Measurements from ENCODE around the gene NLRP6.
"Not testable (repeated sequence)": the region's sequence is repeated elsewhere in the genome, so short reads cannot be mapped to it uniquely, and the experiment has no call there.

Gene NLRP6

DNA sequence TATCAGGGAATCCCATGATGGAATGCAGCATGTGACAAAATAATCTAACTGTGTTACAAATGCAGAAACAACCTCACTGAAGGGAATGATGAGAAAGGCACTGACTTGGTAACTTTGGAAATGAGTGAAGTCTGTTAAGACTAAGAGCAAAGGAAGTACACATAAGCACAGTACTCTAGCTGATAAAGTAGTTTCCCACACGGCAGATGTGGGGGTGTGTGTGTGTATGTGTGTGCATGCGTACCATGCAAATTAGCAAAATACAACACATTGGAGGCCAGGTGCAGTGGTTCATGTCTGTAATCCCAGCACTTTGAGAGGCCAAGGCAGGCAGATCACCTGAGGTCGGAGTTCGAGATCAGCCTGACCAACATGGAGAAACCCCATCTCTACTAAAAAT is 16.6 kb upstream of the NLRP6 start:
- no peaks in the 10 kb centered on the region for H3K27me3 Mint-ChIP-seq
- H3K4me1 Mint-ChIP-seq, result peaks cover 5% of the 10 kb centered on the region
- H3K27ac Mint-ChIP-seq (ENCODE audit: low read depth), result no peak overlapping the region
- H3K9me3 Mint-ChIP-seq, result no peaks in the 10 kb centered on the region
- H3K4me3 Mint-ChIP-seq, result no peak overlapping the region
- DNase-seq (ENCODE audit: low spot score in 2 of 2) (no peak), ATAC-seq (replicated peaks; ENCODE audit: extremely low read depth, poor library complexity, severe bottlenecking) (no peak)
- H3K36me3 Mint-ChIP-seq (ENCODE audit: insufficient read depth), result no peaks in the 10 kb centered on the region

DNA sequence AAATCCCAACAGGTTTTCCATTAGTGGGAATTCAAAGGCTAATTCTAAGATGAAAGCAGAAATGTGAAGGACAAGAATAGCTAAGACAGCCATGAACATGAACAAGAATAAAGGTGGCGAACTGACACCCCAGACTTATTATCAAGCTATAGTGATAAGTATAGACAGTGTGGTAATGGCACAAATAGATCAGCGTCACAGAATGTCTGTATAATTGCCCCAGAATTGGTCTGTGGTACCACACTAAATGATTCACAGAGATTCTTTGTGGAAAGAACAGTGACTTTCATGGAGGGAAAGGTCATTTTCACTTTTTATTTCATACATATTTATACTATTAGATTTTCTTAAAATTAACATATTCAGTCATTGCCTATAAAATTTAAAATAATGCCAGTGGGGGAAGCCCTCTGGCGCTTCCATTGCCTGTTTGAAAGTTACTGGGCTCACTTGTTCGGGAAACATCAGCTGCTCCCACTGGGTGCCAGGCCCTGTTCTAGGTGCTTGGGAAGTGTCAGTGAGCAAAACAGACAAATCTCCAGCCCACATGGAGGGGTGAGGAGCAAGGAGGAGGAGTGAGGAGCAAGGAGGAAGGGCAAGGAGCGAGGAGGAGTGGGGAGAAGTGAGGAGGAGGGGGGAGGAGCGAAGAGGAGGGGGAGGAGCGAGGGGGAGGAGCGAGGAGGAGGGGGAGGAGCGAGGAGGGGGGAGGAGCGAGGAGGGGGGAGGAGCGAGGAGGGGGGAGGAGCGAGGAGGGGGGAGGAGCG is 11.3 kb upstream of the NLRP6 start:
- Mint-ChIP-seq H3K4me1 (peaks cover 29% of the 10 kb centered on the region), H3K27me3 (no peaks in the 10 kb centered on the region), H3K27ac (ENCODE audit: low read depth) (peak overlapping the region; percentile 95), H3K9me3 (no peaks in the 10 kb centered on the region), H3K36me3 (ENCODE audit: insufficient read depth) (peaks cover 13% of the 10 kb centered on the region), H3K4me3 (peak overlapping the region; percentile 93)
- DNase-seq (ENCODE audit: low spot score in 2 of 2) (no peak), ATAC-seq (replicated peaks; ENCODE audit: extremely low read depth, poor library complexity, severe bottlenecking) (no peak)

DNA sequence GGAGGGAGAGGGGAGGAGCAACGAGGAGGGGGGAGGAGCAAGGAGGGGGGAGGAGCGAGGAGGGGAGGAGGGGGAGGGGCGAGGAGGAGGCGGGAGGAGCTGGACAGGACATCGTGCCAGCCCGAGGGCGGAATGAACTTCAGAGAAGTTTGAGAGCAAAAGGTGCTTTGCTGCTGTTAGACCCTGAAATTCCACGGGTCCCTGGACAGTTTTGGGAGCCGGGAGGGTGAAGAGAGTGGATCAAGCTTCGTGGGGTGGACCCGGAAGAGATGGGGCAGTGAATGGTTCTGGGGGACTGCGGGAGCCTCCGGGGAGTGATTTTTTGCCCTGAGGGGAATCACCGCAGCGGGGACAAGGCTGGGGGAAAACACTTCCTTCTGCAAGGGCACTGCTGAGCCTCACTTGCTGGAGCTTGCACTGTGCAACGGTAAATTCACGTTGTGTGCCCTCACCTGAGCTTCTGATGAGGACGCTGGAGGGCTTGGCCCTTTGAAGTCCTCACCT is 10.7 kb upstream of the NLRP6 start:
- H3K9me3 Mint-ChIP-seq, result no peaks in the 10 kb centered on the region
- peaks cover 13% of the 10 kb centered on the region for H3K36me3 Mint-ChIP-seq (ENCODE audit: insufficient read depth)
- H3K4me3 Mint-ChIP-seq, result peak overlapping the region; percentile 93
- peak overlapping the region; percentile 95 for H3K27ac Mint-ChIP-seq (ENCODE audit: low read depth)
- peaks cover 29% of the 10 kb centered on the region for H3K4me1 Mint-ChIP-seq
- DNase-seq (ENCODE audit: low spot score in 2 of 2) (no peak), ATAC-seq (replicated peaks; ENCODE audit: extremely low read depth, poor library complexity, severe bottlenecking) (peak; percentile 24)
- no peaks in the 10 kb centered on the region for H3K27me3 Mint-ChIP-seq

DNA sequence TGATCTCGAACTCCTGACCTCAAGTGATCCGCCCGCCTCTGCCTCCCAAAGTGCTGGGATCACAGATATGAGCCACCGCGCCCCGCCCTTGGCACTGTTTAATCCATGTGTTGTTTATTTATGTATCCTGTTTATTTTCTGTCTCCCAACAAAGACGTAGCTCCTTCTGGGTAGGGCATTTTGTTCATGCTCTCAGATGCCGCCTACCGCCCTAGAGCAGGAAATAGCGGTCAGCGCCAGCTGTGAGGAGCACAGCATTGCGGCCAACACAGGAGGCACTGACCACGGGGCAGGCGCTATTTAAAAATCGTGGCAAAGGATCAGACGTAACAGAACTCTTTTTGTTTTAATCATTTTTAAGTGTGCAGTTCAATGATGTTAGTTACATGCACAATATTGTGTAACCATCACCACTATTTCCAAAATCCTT is 9.5 kb upstream of the NLRP6 start:
- H3K4me1 Mint-ChIP-seq, result peaks cover 29% of the 10 kb centered on the region
- peak; percentile 47 to 64 for DNase-seq (ENCODE audit: low spot score in 2 of 2)
- peak overlapping the region; percentile 95 for H3K27ac Mint-ChIP-seq (ENCODE audit: low read depth)
- peak overlapping the region; percentile 93 for H3K4me3 Mint-ChIP-seq
- peak; percentile 60 for ATAC-seq (replicated peaks; ENCODE audit: extremely low read depth, poor library complexity, severe bottlenecking)
- H3K27me3 Mint-ChIP-seq, H3K9me3 Mint-ChIP-seq: not testable (repeated sequence)
- peaks cover 13% of the 10 kb centered on the region for H3K36me3 Mint-ChIP-seq (ENCODE audit: insufficient read depth)

DNA sequence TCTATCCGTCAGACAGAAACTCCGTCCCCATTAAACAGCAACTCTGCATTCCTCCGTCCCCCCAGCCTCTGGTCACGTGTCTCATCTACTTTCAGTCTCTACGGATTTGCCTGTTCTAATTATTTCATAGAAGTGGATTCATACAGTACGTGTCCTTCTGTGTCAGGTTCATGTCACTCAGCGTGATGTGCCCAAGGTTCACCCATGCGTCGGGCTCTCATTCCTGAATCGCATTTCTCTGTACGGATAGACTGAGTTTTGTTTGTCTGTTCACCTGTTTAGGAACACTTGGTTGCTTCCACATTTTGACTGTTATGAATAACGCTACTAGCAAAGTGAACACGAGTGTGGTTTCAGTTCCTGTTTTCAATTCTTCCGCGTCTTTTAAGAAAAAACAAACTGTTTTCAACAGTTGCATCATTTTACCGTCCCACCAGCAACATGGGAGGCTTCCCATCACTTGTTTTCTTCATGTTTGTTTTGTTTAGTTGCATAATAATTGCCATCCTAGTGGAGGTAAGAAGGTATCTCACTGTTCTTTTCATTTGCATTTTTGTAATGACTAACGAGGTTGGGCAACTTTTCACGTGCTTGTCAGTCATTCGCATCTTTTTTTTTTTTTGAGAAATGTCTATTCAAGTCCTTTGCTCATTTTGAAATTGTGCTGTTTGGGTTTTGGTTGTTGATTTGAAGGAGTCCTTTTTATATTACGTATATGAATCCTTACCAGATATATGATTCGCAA is 8.9 kb upstream of the NLRP6 start:
- DNase-seq (ENCODE audit: low spot score in 2 of 2), result peak; percentile 46 to 69
- no peaks in the 10 kb centered on the region for H3K9me3 Mint-ChIP-seq

DNA sequence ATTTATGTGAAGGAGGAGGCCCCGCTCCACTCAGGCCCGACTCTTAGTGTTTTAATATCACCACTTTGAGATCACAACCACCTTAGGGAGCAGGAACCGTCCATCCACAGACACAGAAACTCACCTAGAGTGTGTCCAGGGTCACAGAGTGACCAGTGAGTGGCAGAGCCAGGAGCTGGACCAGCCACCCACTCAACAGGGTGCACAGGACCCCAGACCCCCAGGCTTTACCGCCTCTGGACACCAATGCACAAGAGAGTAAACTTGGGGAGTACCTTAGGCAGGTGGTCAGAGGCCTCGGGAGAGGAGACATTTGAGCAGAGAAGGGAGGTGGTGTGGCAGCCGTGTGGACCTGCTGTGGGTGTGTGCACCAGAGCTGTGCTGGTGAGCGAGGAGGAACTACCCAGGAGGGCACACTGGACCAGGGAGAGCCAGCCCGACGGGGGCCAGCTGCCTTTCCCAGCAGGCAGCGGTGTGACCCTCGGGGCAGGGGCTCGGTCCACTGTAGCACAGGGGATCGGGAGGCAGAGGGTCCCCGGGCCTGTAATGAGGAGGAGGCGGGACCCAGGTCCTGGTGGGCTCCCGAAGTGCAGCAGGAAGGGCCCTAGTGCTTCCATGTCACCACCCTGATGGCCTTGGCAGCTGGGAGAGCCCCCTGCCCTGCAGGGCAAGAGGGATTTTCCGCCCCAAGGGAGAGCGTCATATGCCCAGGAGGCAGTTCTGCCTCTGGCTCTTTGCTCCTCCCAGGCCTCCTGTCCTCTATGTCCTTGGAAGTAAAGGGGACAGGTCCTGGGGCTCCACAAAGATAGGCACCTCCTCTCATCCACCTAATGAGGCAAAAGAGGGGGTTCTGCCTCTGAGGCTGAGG is 7.5 kb upstream of the NLRP6 start:
- Mint-ChIP-seq H3K27ac (ENCODE audit: low read depth) (peak overlapping the region; percentile 95), H3K4me3 (no peak overlapping the region), H3K4me1 (peaks cover 29% of the 10 kb centered on the region), H3K36me3 (ENCODE audit: insufficient read depth) (peaks cover 13% of the 10 kb centered on the region), H3K9me3 (no peaks in the 10 kb centered on the region), H3K27me3 (no peaks in the 10 kb centered on the region)
- ATAC-seq (replicated peaks; ENCODE audit: extremely low read depth, poor library complexity, severe bottlenecking) (no peak), DNase-seq (ENCODE audit: low spot score in 2 of 2) (no peak)

More for the DNA sequence above, 8.9 kb upstream of the NLRP6 start:
- peaks cover 29% of the 10 kb centered on the region for H3K4me1 Mint-ChIP-seq
- H3K27me3 Mint-ChIP-seq, result no peaks in the 10 kb centered on the region
- H3K36me3 Mint-ChIP-seq (ENCODE audit: insufficient read depth), result peaks cover 13% of the 10 kb centered on the region
- H3K4me3 Mint-ChIP-seq, result peak overlapping the region; percentile 93
- peak overlapping the region; percentile 95 for H3K27ac Mint-ChIP-seq (ENCODE audit: low read depth)
- peak; percentile 69 for ATAC-seq (replicated peaks; ENCODE audit: extremely low read depth, poor library complexity, severe bottlenecking)

DNA sequence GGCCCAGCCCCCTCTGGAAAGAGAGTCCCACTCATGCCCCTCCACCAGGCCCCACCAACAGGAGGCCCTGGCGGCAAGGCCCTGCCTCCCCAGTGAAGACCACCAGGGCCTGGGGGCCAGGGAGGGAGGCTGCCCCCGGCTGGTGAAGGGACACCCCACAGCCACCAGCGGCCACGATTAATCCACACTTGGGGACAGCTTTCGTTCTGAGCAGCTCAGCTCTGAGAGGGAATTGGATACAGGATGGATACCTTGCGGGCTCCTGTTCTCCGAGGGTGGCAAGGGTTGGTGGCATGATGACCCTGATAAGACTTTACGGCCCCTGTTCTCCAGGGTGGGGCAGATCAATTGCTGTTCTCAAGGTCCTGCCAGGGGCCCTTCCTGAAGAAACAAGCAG is 6.9 kb upstream of the NLRP6 start:
- no peaks in the 10 kb centered on the region for H3K27me3 Mint-ChIP-seq
- H3K4me3 Mint-ChIP-seq, result no peak overlapping the region
- ATAC-seq (replicated peaks; ENCODE audit: extremely low read depth, poor library complexity, severe bottlenecking), result no peak
- no peak for DNase-seq (ENCODE audit: low spot score in 2 of 2)
- peaks cover 13% of the 10 kb centered on the region for H3K36me3 Mint-ChIP-seq (ENCODE audit: insufficient read depth)
- no peak overlapping the region for H3K27ac Mint-ChIP-seq (ENCODE audit: low read depth)
- H3K4me1 Mint-ChIP-seq, result peaks cover 29% of the 10 kb centered on the region
- H3K9me3 Mint-ChIP-seq, result no peaks in the 10 kb centered on the region

DNA sequence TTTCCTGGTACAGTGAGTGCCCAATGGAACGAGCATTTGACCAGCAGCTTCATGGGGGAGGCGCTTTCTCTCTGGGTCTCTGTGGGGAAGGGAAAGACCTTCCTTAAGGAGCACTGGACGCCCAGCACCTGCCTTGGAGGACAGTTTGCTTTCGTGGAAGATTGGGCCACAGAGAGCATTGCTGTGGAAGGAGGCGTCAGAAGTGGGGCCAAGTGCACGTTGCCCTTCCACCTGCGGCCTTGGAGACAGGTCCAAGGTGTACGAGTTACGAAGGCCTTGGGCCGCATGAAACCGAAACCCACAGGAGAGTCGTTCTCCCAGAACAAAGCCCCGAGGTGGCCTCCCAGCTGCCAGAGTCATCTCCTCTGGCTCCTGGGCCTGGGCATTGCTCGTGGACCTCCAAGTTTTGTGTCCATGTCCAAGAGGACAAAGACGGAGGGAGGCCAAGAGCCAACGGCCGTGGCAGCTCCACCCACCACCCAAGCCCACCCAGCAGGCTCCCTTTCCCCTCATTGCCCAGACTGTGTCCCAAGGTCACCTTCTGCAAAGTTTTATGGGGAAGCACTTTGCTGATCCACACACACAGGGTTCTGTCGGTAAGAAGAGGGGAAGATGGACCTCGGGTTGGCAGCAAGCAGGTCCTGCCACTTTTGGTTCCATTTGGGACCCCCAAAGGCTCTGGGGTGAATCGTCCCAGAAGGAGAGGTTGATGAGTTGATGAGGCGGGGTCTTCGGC is 5.8 kb upstream of the NLRP6 start:
- DNase-seq (ENCODE audit: low spot score in 2 of 2) (no peak), ATAC-seq (replicated peaks; ENCODE audit: extremely low read depth, poor library complexity, severe bottlenecking) (no peak)
- Mint-ChIP-seq H3K27me3 (no peaks in the 10 kb centered on the region), H3K36me3 (ENCODE audit: insufficient read depth) (peaks cover 13% of the 10 kb centered on the region), H3K9me3 (no peaks in the 10 kb centered on the region), H3K4me3 (no peak overlapping the region), H3K27ac (ENCODE audit: low read depth) (no peak overlapping the region), H3K4me1 (peaks cover 24% of the 10 kb centered on the region)

DNA sequence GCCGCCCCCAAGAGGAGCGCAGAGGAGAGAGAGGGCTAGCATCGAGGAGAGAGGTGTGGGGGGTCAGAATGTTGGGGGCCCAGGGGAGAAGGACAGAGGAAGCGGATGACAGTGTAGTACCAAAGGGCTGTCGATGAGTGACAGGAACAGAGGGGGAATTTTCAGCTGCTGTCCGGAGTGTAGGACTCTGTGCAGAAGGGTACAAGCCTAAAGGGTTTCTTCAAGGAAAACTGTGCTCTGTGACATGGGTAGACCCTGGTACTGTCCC is 5.3 kb upstream of the NLRP6 start:
- ATAC-seq (replicated peaks; ENCODE audit: extremely low read depth, poor library complexity, severe bottlenecking), result no peak
- H3K27ac Mint-ChIP-seq (ENCODE audit: low read depth), result no peak overlapping the region

DNA sequence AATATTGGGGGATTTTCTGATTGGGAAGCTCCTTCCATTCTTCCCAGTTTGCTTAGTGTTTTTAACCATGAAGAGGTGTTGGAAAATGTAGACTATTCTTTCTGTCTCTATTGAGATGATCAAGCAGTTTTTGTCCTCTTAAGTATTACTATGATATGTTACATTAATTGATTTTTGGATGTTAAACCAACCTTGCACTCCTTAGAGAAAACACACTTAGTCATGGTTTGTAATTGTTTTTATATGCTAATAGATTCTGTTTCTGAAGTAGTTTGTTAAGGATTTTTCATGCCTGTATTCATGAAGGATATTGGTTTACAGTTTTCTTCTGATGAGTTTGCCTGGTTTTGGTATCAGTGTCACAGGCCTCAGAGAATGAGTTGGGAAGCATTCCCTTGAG is 2.0 kb upstream of the NLRP6 start:
- ATAC-seq (replicated peaks; ENCODE audit: extremely low read depth, poor library complexity, severe bottlenecking) (no peak), DNase-seq (ENCODE audit: low spot score in 2 of 2) (no peak)
- Mint-ChIP-seq H3K27ac (ENCODE audit: low read depth) (no peak overlapping the region), H3K36me3 (ENCODE audit: insufficient read depth) (peaks cover 8% of the 10 kb centered on the region), H3K4me3 (no peak overlapping the region), H3K27me3 (no peaks in the 10 kb centered on the region), H3K4me1 (peaks cover 21% of the 10 kb centered on the region), H3K9me3 (no peaks in the 10 kb centered on the region)

More for the DNA sequence above, 5.3 kb upstream of the NLRP6 start:
- no peak overlapping the region for H3K4me3 Mint-ChIP-seq
- H3K27me3 Mint-ChIP-seq, result no peaks in the 10 kb centered on the region
- H3K36me3 Mint-ChIP-seq (ENCODE audit: insufficient read depth), result peaks cover 11% of the 10 kb centered on the region
- no peak for DNase-seq (ENCODE audit: low spot score in 2 of 2)
- H3K4me1 Mint-ChIP-seq, result peaks cover 24% of the 10 kb centered on the region
- H3K9me3 Mint-ChIP-seq, result no peaks in the 10 kb centered on the region

DNA sequence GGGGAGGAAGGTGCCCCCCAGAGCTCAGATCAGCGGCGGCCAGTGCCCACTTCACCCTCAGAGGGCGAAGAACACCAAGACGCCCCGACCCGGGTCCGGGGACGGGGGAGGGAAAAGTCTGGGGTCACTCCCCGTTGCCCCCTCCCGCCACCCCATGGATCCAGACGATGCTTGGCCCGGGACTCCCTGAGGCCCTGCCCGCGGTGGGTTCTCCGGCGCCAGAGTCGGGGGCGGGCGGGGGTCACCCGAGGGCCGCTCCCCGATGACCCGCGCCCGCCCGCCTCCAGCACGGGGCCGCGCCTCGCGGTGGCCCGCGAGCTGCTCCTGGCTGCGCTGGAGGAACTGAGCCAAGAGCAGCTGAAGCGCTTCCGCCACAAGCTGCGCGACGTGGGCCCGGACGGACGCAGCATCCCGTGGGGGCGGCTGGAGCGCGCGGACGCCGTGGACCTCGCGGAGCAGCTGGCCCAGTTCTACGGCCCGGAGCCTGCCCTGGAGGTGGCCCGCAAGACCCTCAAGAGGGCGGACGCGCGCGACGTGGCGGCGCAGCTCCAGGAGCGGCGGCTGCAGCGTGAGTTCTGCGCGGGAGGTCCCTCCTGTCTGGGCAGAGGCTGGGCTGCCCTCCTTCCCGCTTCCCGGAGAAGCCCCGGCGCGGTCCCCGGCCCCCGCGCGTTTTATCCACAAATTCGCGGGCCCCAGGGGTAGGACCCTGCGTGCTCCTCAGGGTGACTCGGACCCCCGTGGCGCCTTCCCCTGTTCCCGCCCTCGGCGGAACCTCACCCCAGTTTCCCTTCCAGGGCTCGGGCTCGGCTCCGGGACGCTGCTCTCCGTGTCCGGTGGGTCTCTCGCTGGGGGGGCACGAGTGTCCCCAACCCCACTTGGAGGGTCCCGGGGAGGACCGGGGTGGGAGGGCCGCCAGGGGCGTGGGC is 1.1 kb downstream of the NLRP6 start:
- peaks cover 11% of the 10 kb centered on the region for H3K36me3 Mint-ChIP-seq (ENCODE audit: insufficient read depth)
- H3K27me3 Mint-ChIP-seq, result peaks cover 8% of the 10 kb centered on the region
- ATAC-seq (replicated peaks; ENCODE audit: extremely low read depth, poor library complexity, severe bottlenecking), result no peak
- peak overlapping the region; percentile 55 for H3K27ac Mint-ChIP-seq (ENCODE audit: low read depth)
- H3K9me3 Mint-ChIP-seq, result no peaks in the 10 kb centered on the region
- DNase-seq (ENCODE audit: low spot score in 2 of 2), result no peak
- peak overlapping the region; percentile 82 for H3K4me3 Mint-ChIP-seq
- H3K4me1 Mint-ChIP-seq, result peaks cover 45% of the 10 kb centered on the region
